ENCODE data around the gene ACTL10.

Gene ACTL10

GRCh38 chr20:33649201-33649681 lies 17.5 kb upstream of the ACTL10 start:
- peak; percentile 49 for DNase-seq (ENCODE audit: low spot score)

GRCh38 chr20:33650111-33650752 lies 16.5 kb upstream of the ACTL10 start:
- DNase-seq (ENCODE audit: low spot score) = no peak

GRCh38 chr20:33650753-33651561 lies 15.8 kb upstream of the ACTL10 start:
- no peak for DNase-seq (ENCODE audit: low spot score)

- no peak for DNase-seq (ENCODE audit: low spot score)
These were observed 15.1 kb upstream of the ACTL10 start for GRCh38 chr20:33651562-33652048.

- DNase-seq (ENCODE audit: low spot score) = peak; percentile 81
These were observed 13.4 kb upstream of the ACTL10 start for GRCh38 chr20:33653218-33653899.

GRCh38 chr20:33653900-33654596 lies 12.7 kb upstream of the ACTL10 start:
- DNase-seq (ENCODE audit: low spot score) = no peak

- no peak for DNase-seq (ENCODE audit: low spot score)
These were observed 12.0 kb upstream of the ACTL10 start for GRCh38 chr20:33654680-33655161.

- DNase-seq (ENCODE audit: low spot score) = no peak
These were observed 11.6 kb upstream of the ACTL10 start for GRCh38 chr20:33655164-33655563.

- no peak for DNase-seq (ENCODE audit: low spot score)
These were observed 10.5 kb upstream of the ACTL10 start for GRCh38 chr20:33656010-33656782.

GRCh38 chr20:33656783-33657703 lies 9.7 kb upstream of the ACTL10 start:
- DNase-seq (ENCODE audit: low spot score) = no peak

- DNase-seq (ENCODE audit: low spot score) = no peak
These were observed 9.0 kb upstream of the ACTL10 start for GRCh38 chr20:33657704-33658095.

GRCh38 chr20:33658510-33658909 lies 8.2 kb upstream of the ACTL10 start:
- no peak for DNase-seq (ENCODE audit: low spot score)

- DNase-seq (ENCODE audit: low spot score) = no peak
These were observed 7.8 kb upstream of the ACTL10 start for GRCh38 chr20:33658929-33659328.

GRCh38 chr20:33659341-33660034 lies 7.3 kb upstream of the ACTL10 start:
- DNase-seq (ENCODE audit: low spot score) = no peak

GRCh38 chr20:33660035-33660684 lies 6.6 kb upstream of the ACTL10 start:
- no peak for DNase-seq (ENCODE audit: low spot score)

GRCh38 chr20:33660685-33661058 lies 6.1 kb upstream of the ACTL10 start:
- no peak for DNase-seq (ENCODE audit: low spot score)

- DNase-seq (ENCODE audit: low spot score) = no peak
These were observed 4.6 kb upstream of the ACTL10 start, which contains the start of gene C20orf144 for GRCh38 chr20:33662172-33662571. C20orf144 (plus strand) TSS chr20:33662327; CDS start chr20:33662346, 19 bp downstream.

GRCh38 chr20:33663161-33664084 lies 3.3 kb upstream of the ACTL10 start:
- peak; percentile 92 for DNase-seq (ENCODE audit: low spot score)

Measured in AG08396 (cell line).